ENCODE measurements around the gene C20orf173.

Gene C20orf173

DNA sequence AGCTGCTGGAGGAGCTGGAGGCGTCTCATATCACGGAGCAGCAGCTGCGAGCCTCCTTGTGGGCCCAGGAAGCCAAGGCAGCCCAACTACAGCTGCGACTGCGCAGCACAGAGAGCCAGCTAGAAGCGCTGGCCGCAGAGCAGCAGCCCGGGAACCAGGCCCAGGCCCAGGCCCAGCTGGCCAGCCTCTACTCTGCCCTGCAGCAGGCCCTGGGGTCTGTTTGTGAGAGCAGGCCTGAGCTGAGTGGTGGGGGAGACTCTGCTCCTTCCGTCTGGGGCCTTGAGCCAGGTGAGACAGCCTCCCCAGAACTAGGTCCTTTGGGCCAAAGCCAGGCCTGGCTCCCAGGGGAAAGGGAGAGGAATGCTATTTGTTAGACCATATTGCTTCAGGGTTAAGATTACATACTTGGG is 31.7 kb downstream of the C20orf173 start:
- Histone ChIP-seq H3K9me3 (no peaks in the 10 kb centered on the region), H3K36me3 (peaks cover 63 to 100% (median 88%) of the 10 kb centered on the region in 3 donors), H3K4me3 (no peak overlapping the region), H3K27me3 (no peaks in the 10 kb centered on the region), H3K27ac (no peak overlapping the region), H3K4me1 (no peaks in the 10 kb centered on the region)
- TF ChIP-seq, protein P1, sequence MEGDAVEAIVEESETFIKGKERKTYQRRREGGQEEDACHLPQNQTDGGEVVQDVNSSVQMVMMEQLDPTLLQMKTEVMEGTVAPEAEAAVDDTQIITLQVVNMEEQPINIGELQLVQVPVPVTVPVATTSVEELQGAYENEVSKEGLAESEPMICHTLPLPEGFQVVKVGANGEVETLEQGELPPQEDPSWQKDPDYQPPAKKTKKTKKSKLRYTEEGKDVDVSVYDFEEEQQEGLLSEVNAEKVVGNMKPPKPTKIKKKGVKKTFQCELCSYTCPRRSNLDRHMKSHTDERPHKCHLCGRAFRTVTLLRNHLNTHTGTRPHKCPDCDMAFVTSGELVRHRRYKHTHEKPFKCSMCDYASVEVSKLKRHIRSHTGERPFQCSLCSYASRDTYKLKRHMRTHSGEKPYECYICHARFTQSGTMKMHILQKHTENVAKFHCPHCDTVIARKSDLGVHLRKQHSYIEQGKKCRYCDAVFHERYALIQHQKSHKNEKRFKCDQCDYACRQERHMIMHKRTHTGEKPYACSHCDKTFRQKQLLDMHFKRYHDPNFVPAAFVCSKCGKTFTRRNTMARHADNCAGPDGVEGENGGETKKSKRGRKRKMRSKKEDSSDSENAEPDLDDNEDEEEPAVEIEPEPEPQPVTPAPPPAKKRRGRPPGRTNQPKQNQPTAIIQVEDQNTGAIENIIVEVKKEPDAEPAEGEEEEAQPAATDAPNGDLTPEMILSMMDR (IDR thresholded peaks at IDR 0.05), result no peak
- intact Hi-C loops (cut with DNase I; ENCODE audit: low total_unique reads), result no loop called here
- peak; percentile 52 to 72 for DNase-seq

DNA sequence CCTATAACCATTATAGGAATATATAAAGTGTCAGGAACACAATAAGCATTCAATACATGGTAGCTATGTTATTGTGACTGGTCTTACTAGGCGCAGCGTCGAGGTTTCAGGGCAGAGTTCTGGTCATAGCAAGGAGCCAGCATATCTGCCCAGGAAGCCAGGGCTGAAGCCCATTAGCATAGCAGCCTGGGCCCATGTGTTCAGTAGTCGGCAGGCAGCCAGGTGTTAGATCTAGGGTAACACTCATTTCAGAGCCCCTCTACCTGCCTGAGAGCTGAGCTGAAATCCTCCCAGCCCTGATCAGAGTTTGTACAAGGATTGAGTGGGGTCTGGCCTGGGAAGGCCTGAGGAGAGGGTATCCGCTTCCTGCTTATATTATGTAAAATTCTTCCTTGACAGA is 32.1 kb downstream of the C20orf173 start:
- no peak for DNase-seq
- no peak overlapping the region for H3K4me3 ChIP-seq
- H3K27ac ChIP-seq, result peak overlapping the region in 1 of 2 donors; percentile 44
- no peaks in the 10 kb centered on the region for H3K4me1 ChIP-seq
- TF ChIP-seq, protein P1 (IDR thresholded peaks at IDR 0.05), result no peak
- H3K9me3 ChIP-seq, result no peaks in the 10 kb centered on the region
- intact Hi-C loops (cut with DNase I; ENCODE audit: low total_unique reads), result no loop called here
- no peaks in the 10 kb centered on the region for H3K27me3 ChIP-seq
- H3K36me3 ChIP-seq, result peaks cover 61 to 100% (median 87%) of the 10 kb centered on the region in 3 donors

DNA sequence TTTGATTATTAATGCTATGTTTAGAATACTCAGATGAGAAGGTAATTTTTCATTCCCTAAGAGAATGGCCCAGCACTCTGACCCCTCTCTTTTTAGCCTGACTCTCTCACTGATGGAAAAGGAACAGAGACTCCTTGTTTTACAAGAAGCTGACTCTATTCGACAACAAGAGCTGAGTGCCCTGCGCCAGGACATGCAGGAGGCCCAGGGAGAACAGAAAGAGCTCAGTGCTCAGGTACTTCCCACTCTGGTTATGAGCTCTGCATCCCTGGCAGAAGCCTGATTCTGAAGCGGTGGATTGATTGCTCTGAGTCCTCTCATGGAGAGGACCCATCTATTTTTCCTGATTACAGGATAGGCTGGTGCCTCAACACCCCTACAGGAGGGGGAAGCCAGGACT is 33.0 kb downstream of the C20orf173 start:
- peaks cover 68 to 100% (median 84%) of the 10 kb centered on the region in 3 donors for H3K36me3 ChIP-seq
- H3K27me3 ChIP-seq, result no peaks in the 10 kb centered on the region
- intact Hi-C loops (cut with DNase I; ENCODE audit: low total_unique reads), result no loop called here
- DNase-seq, result no peak
- no peak overlapping the region for H3K27ac ChIP-seq
- no peak overlapping the region for H3K4me3 ChIP-seq
- no peaks in the 10 kb centered on the region for H3K9me3 ChIP-seq
- no peaks in the 10 kb centered on the region for H3K4me1 ChIP-seq
- TF ChIP-seq, protein P1 (IDR thresholded peaks at IDR 0.05), result no peak

DNA sequence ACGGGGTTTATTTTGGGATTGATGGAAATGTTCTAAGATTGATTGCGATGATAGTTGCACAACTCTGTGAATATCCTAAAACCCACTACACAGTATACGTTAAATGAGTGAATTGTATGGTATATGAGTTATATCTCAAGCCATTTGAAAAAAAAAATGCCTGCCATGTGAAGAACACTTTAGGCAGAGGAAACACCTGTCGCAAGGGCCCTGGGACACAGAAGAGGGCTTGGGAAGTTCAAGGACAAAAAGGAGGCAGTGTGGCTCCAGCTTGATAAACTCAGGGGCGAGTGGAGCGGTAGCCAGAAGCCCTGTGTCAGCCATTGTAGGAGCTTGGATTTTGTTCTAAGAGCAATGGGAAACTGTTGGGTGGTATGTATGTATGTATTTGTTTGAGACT is 37.1 kb downstream of the C20orf173 start:
- intact Hi-C loops (cut with DNase I; ENCODE audit: low total_unique reads), result no loop called here
- Histone ChIP-seq H3K9me3 (no peaks in the 10 kb centered on the region), H3K27ac (no peak overlapping the region), H3K4me1 (no peaks in the 10 kb centered on the region), H3K36me3 (peaks cover 66 to 95% (median 74%) of the 10 kb centered on the region in 3 donors), H3K4me3 (no peak overlapping the region), H3K27me3 (no peaks in the 10 kb centered on the region)
- TF ChIP-seq, protein P1 (IDR thresholded peaks at IDR 0.05), result no peak
- no peak for DNase-seq

DNA sequence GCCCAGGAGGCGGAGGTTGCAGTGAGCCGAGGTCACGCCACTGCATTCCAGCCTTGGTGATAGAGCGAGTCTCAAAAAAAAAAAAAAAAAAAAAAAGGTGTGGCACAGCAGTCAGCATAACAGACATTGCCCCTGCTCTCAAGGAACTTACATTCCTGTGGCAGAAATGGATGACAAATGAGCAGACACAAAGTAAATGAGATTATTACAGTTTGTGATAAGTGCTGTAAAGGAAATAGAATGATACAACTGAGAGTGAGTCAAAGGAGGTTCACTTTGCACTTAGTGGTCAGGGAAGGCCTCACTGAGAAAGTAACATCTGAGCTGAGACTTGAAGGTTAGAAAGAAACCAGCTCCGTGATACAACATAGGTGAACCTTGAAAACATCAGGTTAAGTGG is 37.6 kb downstream of the C20orf173 start:
- Histone ChIP-seq H3K36me3 (peaks cover 65 to 95% (median 74%) of the 10 kb centered on the region in 3 donors), H3K4me3 (no peak overlapping the region), H3K9me3 (no peaks in the 10 kb centered on the region), H3K27ac (no peak overlapping the region), H3K27me3 (no peaks in the 10 kb centered on the region), H3K4me1 (no peaks in the 10 kb centered on the region)
- intact Hi-C loops (cut with DNase I; ENCODE audit: low total_unique reads), result no loop called here
- TF ChIP-seq, protein P1 (IDR thresholded peaks at IDR 0.05), result no peak
- DNase-seq, result no peak

DNA sequence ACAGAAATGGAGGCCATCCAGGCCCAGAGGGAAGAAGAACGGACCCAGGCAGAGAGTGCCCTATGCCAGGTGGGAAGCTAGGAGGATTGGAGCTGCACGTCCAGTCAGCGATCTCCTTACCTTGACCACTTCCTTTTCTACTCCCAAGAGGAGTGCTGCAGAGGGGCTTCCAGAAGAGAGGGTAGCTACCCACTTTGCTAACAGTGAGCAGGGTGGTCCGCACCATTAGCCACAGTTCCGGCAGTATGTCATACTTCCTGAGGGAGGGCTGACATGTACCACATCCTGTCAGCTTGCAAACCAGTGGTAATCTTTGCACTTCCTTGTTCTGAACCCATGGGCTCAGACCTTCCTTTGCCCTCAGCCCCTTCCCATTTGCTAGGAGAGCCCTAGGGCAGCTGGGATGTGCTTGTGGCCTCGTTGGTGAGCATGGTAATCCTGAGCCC is 38.7 kb downstream of the C20orf173 start:
- Histone ChIP-seq H3K4me1 (no peaks in the 10 kb centered on the region), H3K4me3 (peak overlapping the region; percentile 12 to 15), H3K36me3 (peaks cover 56 to 95% (median 71%) of the 10 kb centered on the region in 3 donors), H3K27me3 (no peaks in the 10 kb centered on the region), H3K9me3 (no peaks in the 10 kb centered on the region), H3K27ac (no peak overlapping the region)
- intact Hi-C loops (cut with DNase I; ENCODE audit: low total_unique reads), result no loop called here
- TF ChIP-seq, protein P1 (IDR thresholded peaks at IDR 0.05), result no peak
- no peak for DNase-seq

Data from tibial artery (tissue), 4 donors.